GM21717 (cell line): ENCODE data around the gene FAAP20.
A peak's percentile ranks its signal among the peaks of the same experiment; 100 is the strongest.

Source experiments
- ATAC-seq: cut with Tn5 transposase; IDR thresholded peaks from one replicate; pipeline ENCODE4 v1.9.1; 2021; ENCODE audit warnings: mild to moderate bottlenecking, moderate library complexity; ENCODE audit not compliant: unreplicated experiment

FAAP20 gene

GRCh38 chr1:2212532-2213491 is 18.2 kb upstream of the FAAP20 start:
- ATAC-seq, result no peak

- ATAC-seq, result no peak
Observed at GRCh38 chr1:2212274-2212531, 17.6 kb upstream of the FAAP20 start.

- no peak for ATAC-seq
Observed at GRCh38 chr1:2210786-2211185, 16.2 kb upstream of the FAAP20 start.

GRCh38 chr1:2210084-2210653 is 15.6 kb upstream of the FAAP20 start:
- no peak for ATAC-seq

GRCh38 chr1:2209400-2210083 is 15.0 kb upstream of the FAAP20 start:
- no peak for ATAC-seq

- no peak for ATAC-seq
Observed at GRCh38 chr1:2208309-2209239, 14.0 kb upstream of the FAAP20 start.

GRCh38 chr1:2206813-2207487 is 12.4 kb upstream of the FAAP20 start:
- no peak for ATAC-seq

- peak; percentile 41 for ATAC-seq
Observed at GRCh38 chr1:2205191-2205952, 10.8 kb upstream of the FAAP20 start.

GRCh38 chr1:2204415-2205190 is 10.0 kb upstream of the FAAP20 start:
- ATAC-seq, result no peak

- ATAC-seq, result no peak
Observed at GRCh38 chr1:2203671-2204414, 9.3 kb upstream of the FAAP20 start.

GRCh38 chr1:2202843-2203601 is 8.4 kb upstream of the FAAP20 start:
- ATAC-seq, result no peak

- ATAC-seq, result no peak
Observed at GRCh38 chr1:2202008-2202575, 7.5 kb upstream of the FAAP20 start.

- no peak for ATAC-seq
Observed at GRCh38 chr1:2201062-2201461, 6.5 kb upstream of the FAAP20 start.

- ATAC-seq, result no peak
Observed at GRCh38 chr1:2200308-2200943, 5.9 kb upstream of the FAAP20 start.

- ATAC-seq, result no peak
Observed at GRCh38 chr1:2199042-2199810, 4.7 kb upstream of the FAAP20 start.

- ATAC-seq, result no peak
Observed at GRCh38 chr1:2198571-2198970, 4.0 kb upstream of the FAAP20 start.
